H1 (cell line): ENCODE data around the gene MIER3. TPM values are rescaled to one million over a fixed set of nuclear protein-coding genes. Genes with fewer than 3 reads are reported as not detected.

ENCODE experiments used
- CTCF ChIA-PET: fragments of 300-600 bp; sonication (Branson Sonifier 250); formaldehyde crosslinking; loops from one replicate; lab custom pipeline; 2021; ENCODE audit not compliant: partially characterized antibody; lab: Charles Lee
- POLR2A ChIA-PET: fragments of 300-600 bp; sonication (Branson Sonifier 250); formaldehyde crosslinking; loops from one replicate; lab custom pipeline; 2021; ENCODE audit warnings: inconsistent platforms; ENCODE audit not compliant: partially characterized antibody; lab: Charles Lee
- DNase-seq, 2 experiments: peaks; one replicate each; pipeline versions ENCODE4 v3.0.0 to v3.0.0-alpha.2; 2010 to 2022; ENCODE audit warnings: low spot score in 2 of 2, low read depth in 1 of 2, mixed read lengths in 1 of 2
- FAIRE-seq: peaks from 2 replicates; lab custom pipeline; 2011; peaks lifted over from hg19 to GRCh38; lab: Jason Lieb, UNC
- H2AFZ ChIP-seq: 2 replicates; pipeline ENCODE4 v1.8.1; 2012; ENCODE audit warnings: low read length, inconsistent platforms
- H2AK5ac ChIP-seq: 2 replicates; pipeline ENCODE4 v1.6.1; 2013; ENCODE audit warnings: low read depth, low read length
- H2BK120ac ChIP-seq: replicated peaks from 2 replicates; pipeline ENCODE3; 2013; ENCODE audit warnings: low read depth, low read length, inconsistent platforms
- H2BK12ac ChIP-seq: 2 replicates; pipeline ENCODE4 v1.6.1; 2013; ENCODE audit warnings: low read depth, low read length
- H2BK15ac ChIP-seq: 2 replicates; pipeline ENCODE4 v1.6.1; 2013; ENCODE audit warnings: low read length
- H2BK20ac ChIP-seq: 2 replicates; pipeline ENCODE4 v1.6.1; 2013; ENCODE audit warnings: low read length
- H2BK5ac ChIP-seq: 2 replicates; pipeline ENCODE4 v1.6.1; 2013; ENCODE audit warnings: low read depth, low read length
- H3K14ac ChIP-seq: 2 replicates; pipeline ENCODE4 v1.6.1; 2013; ENCODE audit warnings: inconsistent platforms; ENCODE audit not compliant: insufficient read length
- H3K18ac ChIP-seq: 2 replicates; pipeline ENCODE4 v1.6.1; 2013; ENCODE audit warnings: low read length; ENCODE audit errors: extremely low read depth
- H3K23ac ChIP-seq: 2 replicates; pipeline ENCODE4 v1.6.1; 2013; ENCODE audit warnings: inconsistent platforms; ENCODE audit not compliant: insufficient read length
- H3K23me2 ChIP-seq: 2 replicates; pipeline ENCODE4 v1.6.1; 2013; ENCODE audit warnings: low read depth, low read length
- H3K27ac ChIP-seq: 2 replicates; pipeline ENCODE4 v1.6.1; 2011; ENCODE audit warnings: low read depth, low read length, inconsistent platforms
- H3K27me3 ChIP-seq, 4 experiments: replicated peaks in 1 of 4; 1 replicate in 1 of 4; 2 replicates in 3 of 4; pipeline versions ENCODE4 v1.6.1 to v1.8.1; 2011 to 2013; ENCODE audit warnings: low read length in 3 of 4, mild to moderate bottlenecking in 3 of 4, inconsistent platforms in 2 of 4, mixed read lengths in 2 of 4, moderate library complexity in 1 of 4; ENCODE audit not compliant: control insufficient read depth in 3 of 4, insufficient read depth in 3 of 4; ENCODE audit errors: extremely low read depth in 1 of 4
- H3K36me3 ChIP-seq, 4 experiments: 2 replicates each; pipeline versions ENCODE4 v1.6.1 to v1.8.1; 2011 to 2013; ENCODE audit warnings: mild to moderate bottlenecking in 4 of 4, low read length in 3 of 4, moderate library complexity in 2 of 4, control low read depth in 1 of 4, inconsistent platforms in 1 of 4; ENCODE audit not compliant: insufficient read depth in 4 of 4, control insufficient read depth in 2 of 4
- H3K4ac ChIP-seq: replicated peaks from 2 replicates; pipeline ENCODE3; 2013; ENCODE audit warnings: low read length, low read depth, mixed read lengths, inconsistent platforms; ENCODE audit not compliant: insufficient read length
- H3K4me1 ChIP-seq, 4 experiments: replicated peaks in 1 of 4; 1 replicate in 1 of 4; 2 replicates in 3 of 4; pipeline versions ENCODE4 v1.6.1 to v1.8.1; 2011 to 2013; ENCODE audit warnings: low read length in 3 of 4, inconsistent platforms in 2 of 4, mixed read lengths in 1 of 4; ENCODE audit not compliant: insufficient read depth in 4 of 4, control insufficient read depth in 3 of 4
- H3K4me2 ChIP-seq, 2 experiments: 2 replicates each; pipeline versions ENCODE4 v1.6.1 to v1.8.1; 2011 to 2013; ENCODE audit warnings: low read depth in 2 of 2, low read length in 2 of 2, control low read depth in 1 of 2, inconsistent platforms in 1 of 2, mild to moderate bottlenecking in 1 of 2; ENCODE audit not compliant: insufficient read depth in 1 of 2
- H3K4me3 ChIP-seq, 4 experiments: fragments of 200-600, 300-600 bp in 1 of 4; sonication (generic), shearing (Covaris generic), sonication (Bioruptor Twin) in 1 of 4; 2 replicates each; pipeline versions ENCODE4 v1.5.1 to v1.8.1; 2011 to 2016; ENCODE audit warnings: low read length in 4 of 4, low read depth in 3 of 4, control low read depth in 2 of 4, inconsistent platforms in 2 of 4, mild to moderate bottlenecking in 2 of 4, mixed read lengths in 1 of 4, moderate library complexity in 1 of 4; ENCODE audit not compliant: insufficient read depth in 2 of 4; ENCODE audit errors: extremely low read depth in 1 of 4
- H3K56ac ChIP-seq: replicated peaks from 2 replicates; pipeline ENCODE3; 2013; ENCODE audit warnings: low read depth, mild to moderate bottlenecking, mixed read lengths, low read length, inconsistent platforms; ENCODE audit not compliant: insufficient read length
- H3K79me1 ChIP-seq: 2 replicates; pipeline ENCODE4 v1.6.1; 2013; ENCODE audit warnings: low read depth, low read length, control low read depth
- H3K79me2 ChIP-seq, 2 experiments: 2 replicates each; pipeline versions ENCODE4 v1.6.1 to v1.8.1; 2012 to 2013; ENCODE audit warnings: low read length in 2 of 2, mild to moderate bottlenecking in 2 of 2, inconsistent platforms in 1 of 2; ENCODE audit not compliant: insufficient read depth in 2 of 2, control insufficient read depth in 1 of 2
- H3K9ac ChIP-seq, 4 experiments: replicated peaks in 1 of 4; 1 replicate in 1 of 4; 2 replicates in 3 of 4; pipeline versions ENCODE4 v1.6.1 to v1.8.1; 2011 to 2013; ENCODE audit warnings: low read depth in 3 of 4, low read length in 3 of 4, control low read depth in 2 of 4, mild to moderate bottlenecking in 2 of 4, moderate library complexity in 2 of 4, inconsistent platforms in 1 of 4; ENCODE audit errors: extremely low read depth in 1 of 4
- H3K9me3 ChIP-seq, 2 experiments: 2 replicates each; pipeline versions ENCODE4 v1.6.1 to v1.8.1; 2012 to 2013; ENCODE audit warnings: mild to moderate bottlenecking in 2 of 2, moderate library complexity in 2 of 2, control low read depth in 1 of 2, inconsistent platforms in 1 of 2, low read depth in 1 of 2, low read length in 1 of 2, mixed read lengths in 1 of 2; ENCODE audit not compliant: insufficient read depth in 2 of 2
- H4K20me1 ChIP-seq, 2 experiments: replicated peaks in 1 of 2; 2 replicates each; pipeline versions ENCODE3 to v1.8.1; 2011 to 2013; ENCODE audit warnings: inconsistent platforms in 2 of 2, low read length in 2 of 2, mild to moderate bottlenecking in 1 of 2; ENCODE audit not compliant: insufficient read depth in 2 of 2, control insufficient read depth in 1 of 2
- H4K5ac ChIP-seq: 2 replicates; pipeline ENCODE4 v1.6.1; 2013; ENCODE audit warnings: low read length, low read depth, mixed read lengths, inconsistent platforms; ENCODE audit not compliant: insufficient read length
- H4K8ac ChIP-seq: 2 replicates; pipeline ENCODE4 v1.8.0; 2013; ENCODE audit warnings: mild to moderate bottlenecking, moderate library complexity, low read length, inconsistent platforms; ENCODE audit not compliant: insufficient read depth; ENCODE audit errors: extremely low read depth
- H4K91ac ChIP-seq: replicated peaks from 2 replicates; pipeline ENCODE3; 2013; ENCODE audit warnings: low read length, mixed read lengths, inconsistent platforms; ENCODE audit not compliant: insufficient read length
- ASH2L ChIP-seq: fragments of 200-600, 300-600 bp; sonication (generic); IDR thresholded peaks from one replicate; pipeline ENCODE4 v1.7.1; 2017; ENCODE audit warnings: low read length
- BRCA1 ChIP-seq: IDR thresholded peaks from 2 replicates; pipeline ENCODE4 v1.6.1; 2012; ENCODE audit warnings: low read depth, low read length, improper control_type of control experiment
- CTBP2 ChIP-seq: IDR thresholded peaks from 2 replicates; pipeline ENCODE4 v1.7.0; 2011; ENCODE audit warnings: borderline replicate concordance, mild to moderate bottlenecking, moderate library complexity, mixed read lengths, low read length; ENCODE audit not compliant: insufficient read depth, insufficient read length
- E2F6 ChIP-seq: IDR thresholded peaks from 2 replicates; pipeline ENCODE4 v1.6.1; 2012; ENCODE audit warnings: inconsistent platforms
- GTF2F1 ChIP-seq: IDR thresholded peaks from 2 replicates; pipeline ENCODE4 v1.6.1; 2012; ENCODE audit warnings: low read depth, low read length, improper control_type of control experiment, borderline replicate concordance
- MAX ChIP-seq: IDR thresholded peaks from 2 replicates; pipeline ENCODE4 v1.6.1; 2012; ENCODE audit warnings: inconsistent platforms
- POLR2AphosphoS5 ChIP-seq: IDR thresholded peaks from 2 replicates; pipeline ENCODE4 v1.6.1; 2011; ENCODE audit warnings: low read depth, low read length
- SIRT6 ChIP-seq: IDR thresholded peaks from one replicate; pipeline ENCODE4 v1.7.1; 2012; ENCODE audit warnings: low read length, inconsistent platforms
- ZNF274 ChIP-seq: IDR thresholded peaks from 2 replicates; pipeline ENCODE4 v1.7.0; 2012; ENCODE audit warnings: low read length, borderline replicate concordance; ENCODE audit errors: extremely low read depth
- WGBS, 2 experiments: shearing (Covaris generic) in 1 of 2; methylation state at CpG; one replicate each; pipeline versions ENCODE4 v1.1.6 to v1.1.7; 2013 to 2015; ENCODE audit warnings: low lambda C conversion rate in 2 of 2, mixed read lengths in 2 of 2, inconsistent platforms in 1 of 2, low coverage in 1 of 2, missing lambda C conversion rate in 1 of 2; ENCODE audit not compliant: insufficient replicate concordance in 2 of 2, insufficient coverage in 1 of 2, insufficient read length in 1 of 2; ENCODE audit errors: extremely low coverage in 1 of 2, missing lambda C conversion rate in 1 of 2; 5-methylcytosine and 5-hydroxymethylcytosine counted together
- polyA plus RNA-seq, 7 experiments: library from polyadenylated mRNA; depleted of rRNA in 3 of 7; stranded (reverse) in 5 of 7; unstranded in 2 of 7; fragments of >200 nt in 5 of 7; fragments of 200-250 nt in 2 of 7; gene quantifications; 1 replicate in 5 of 7; 2 replicates in 1 of 7; 4 replicates in 1 of 7; pipeline versions ENCODE4 v1.2.1 to v1.2.3, GENCODE V29; 2011 to 2013; ENCODE audit warnings: missing spikeins in 2 of 7, mixed read lengths in 2 of 7
- total RNA-seq: library from RNA; stranded (reverse); fragmentation: NEBNext Ultra II Directional; extraction: Animal tissue kit (Norgen Biotek cat#: 25700); gene quantifications from 2 replicates; pipeline ENCODE4 v1.2.1, GENCODE V29; 2021

Gene MIER3
- total and polyA plus RNA-seq, 2 of the 8 experiments (the other 6 are each of a cell fraction or from before 2014, with no cell fraction given): 9.6 to 33.3 TPM

DNA sequence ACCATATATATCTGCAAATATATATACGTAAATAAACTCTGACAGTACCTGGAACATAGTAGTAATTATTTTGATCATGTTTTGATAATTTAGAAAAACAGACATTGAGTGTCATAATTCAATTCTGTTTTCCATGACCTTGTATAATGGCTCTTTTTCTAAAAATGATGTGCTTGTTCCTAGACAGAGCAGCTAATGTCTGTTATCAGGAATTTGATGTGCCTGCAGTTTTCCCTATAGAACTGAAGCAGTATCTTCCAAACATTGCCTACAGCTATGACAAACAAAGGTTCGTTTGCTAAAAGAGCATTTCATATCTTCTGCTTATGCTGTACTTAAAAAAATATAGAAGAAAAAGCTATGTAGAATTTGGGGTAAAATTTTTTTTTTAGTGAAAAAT lies 37.2 kb downstream of the MIER3 start:
- Histone ChIP-seq H3K9me3 (no peaks in the 10 kb centered on the region), H3K23ac (no peak overlapping the region), H3K36me3 (peaks cover 0 to 6% (median 0%) of the 10 kb centered on the region in 4 experiments; a peak in 2 of 8 replicates), H3K18ac (no peak overlapping the region), H3K79me2 (no peaks in the 10 kb centered on the region; a peak in 1 of 4 replicates), H3K4me3 (no peak overlapping the region), H2BK120ac (no peak overlapping the region), H4K20me1 (no peaks in the 10 kb centered on the region), H3K27ac (no peak overlapping the region), H2AFZ (no peak overlapping the region), H2BK15ac (no peak overlapping the region), H2BK5ac (no peak overlapping the region), H3K23me2 (0 out of 2 replicates have a peak, but pooled peaks cover 5% of the 10 kb centered on the region), H3K27me3 (no peaks in the 10 kb centered on the region), H3K79me1 (no peaks in the 10 kb centered on the region), H3K4me1 (peaks cover 0 to 6% (median 1%) of the 10 kb centered on the region in 4 experiments; a peak in 3 of 7 replicates), H4K5ac (no peak overlapping the region), H4K8ac (no peak overlapping the region), H2BK20ac (no peak overlapping the region), H2BK12ac (no peak overlapping the region), H3K14ac (no peak overlapping the region), H3K4me2 (no peak overlapping the region), H3K9ac (no peak overlapping the region), H3K56ac (no peak overlapping the region), H3K4ac (no peak overlapping the region), H4K91ac (no peak overlapping the region), H2AK5ac (no peak overlapping the region)
- DNase-seq (no peak), FAIRE-seq (no peak)
- 86% methylated on average over 2 of the region's 2 CpGs; no CpG with 5 or more reads in 1 of the 2 experiments for WGBS, 2 experiments
- ChIA-PET POLR2A (no interaction called here), CTCF (interaction anchor here (2.1 kb wide), 1 partner anchor 14 kb away, joined by 7 read pairs; no protein-coding TSS in a partner anchor)
- TF ChIP-seq POLR2AphosphoS5 (no peak), GTF2F1 (no peak), E2F6 (no peak), ASH2L (no peak), BRCA1 (no peak), ZNF274 (no peak), MAX (no peak), SIRT6 (no peak), CTBP2 (no peak)
- TF ChIP-seq, all 59 proteins: peak for 0
